ENCODE data around the gene SPI1.

The SPI1 gene

DNA sequence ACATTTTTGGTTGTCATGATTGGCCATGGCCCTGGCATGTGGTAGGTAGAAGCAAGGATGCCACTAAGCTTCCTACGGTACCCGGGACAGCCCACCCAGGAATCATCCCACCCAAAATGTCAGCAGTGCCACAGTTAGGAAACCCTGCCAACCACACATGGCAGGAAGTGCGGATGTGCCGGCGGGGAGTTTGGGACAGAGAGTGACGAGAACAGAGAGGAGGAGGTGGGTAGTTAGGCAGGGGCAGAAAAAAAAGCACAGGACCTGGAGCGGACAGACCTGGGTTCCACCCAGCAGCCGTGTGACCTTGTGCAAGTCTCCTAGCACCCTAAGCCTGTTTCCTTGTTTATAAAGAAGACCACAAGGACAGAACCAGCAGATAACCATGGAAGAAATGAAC lies 3.3 kb downstream of the SPI1 start:
- no peak overlapping the region for H3K4me3 ChIP-seq (ENCODE audit: low read depth, low read length)
- TF ChIP-seq, protein P1, sequence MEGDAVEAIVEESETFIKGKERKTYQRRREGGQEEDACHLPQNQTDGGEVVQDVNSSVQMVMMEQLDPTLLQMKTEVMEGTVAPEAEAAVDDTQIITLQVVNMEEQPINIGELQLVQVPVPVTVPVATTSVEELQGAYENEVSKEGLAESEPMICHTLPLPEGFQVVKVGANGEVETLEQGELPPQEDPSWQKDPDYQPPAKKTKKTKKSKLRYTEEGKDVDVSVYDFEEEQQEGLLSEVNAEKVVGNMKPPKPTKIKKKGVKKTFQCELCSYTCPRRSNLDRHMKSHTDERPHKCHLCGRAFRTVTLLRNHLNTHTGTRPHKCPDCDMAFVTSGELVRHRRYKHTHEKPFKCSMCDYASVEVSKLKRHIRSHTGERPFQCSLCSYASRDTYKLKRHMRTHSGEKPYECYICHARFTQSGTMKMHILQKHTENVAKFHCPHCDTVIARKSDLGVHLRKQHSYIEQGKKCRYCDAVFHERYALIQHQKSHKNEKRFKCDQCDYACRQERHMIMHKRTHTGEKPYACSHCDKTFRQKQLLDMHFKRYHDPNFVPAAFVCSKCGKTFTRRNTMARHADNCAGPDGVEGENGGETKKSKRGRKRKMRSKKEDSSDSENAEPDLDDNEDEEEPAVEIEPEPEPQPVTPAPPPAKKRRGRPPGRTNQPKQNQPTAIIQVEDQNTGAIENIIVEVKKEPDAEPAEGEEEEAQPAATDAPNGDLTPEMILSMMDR (IDR thresholded peaks at IDR 0.05; ENCODE audit: borderline replicate concordance, insufficient read depth, low read depth, low read length): no peak

- no peak overlapping the region for H3K4me3 ChIP-seq (ENCODE audit: low read depth, low read length)
- TF ChIP-seq, protein P1 (IDR thresholded peaks at IDR 0.05; ENCODE audit: borderline replicate concordance, insufficient read depth, low read depth, low read length): no peak
Measured at GRCh38 chr11:47374720-47375019, 3.7 kb downstream of the SPI1 start.

DNA sequence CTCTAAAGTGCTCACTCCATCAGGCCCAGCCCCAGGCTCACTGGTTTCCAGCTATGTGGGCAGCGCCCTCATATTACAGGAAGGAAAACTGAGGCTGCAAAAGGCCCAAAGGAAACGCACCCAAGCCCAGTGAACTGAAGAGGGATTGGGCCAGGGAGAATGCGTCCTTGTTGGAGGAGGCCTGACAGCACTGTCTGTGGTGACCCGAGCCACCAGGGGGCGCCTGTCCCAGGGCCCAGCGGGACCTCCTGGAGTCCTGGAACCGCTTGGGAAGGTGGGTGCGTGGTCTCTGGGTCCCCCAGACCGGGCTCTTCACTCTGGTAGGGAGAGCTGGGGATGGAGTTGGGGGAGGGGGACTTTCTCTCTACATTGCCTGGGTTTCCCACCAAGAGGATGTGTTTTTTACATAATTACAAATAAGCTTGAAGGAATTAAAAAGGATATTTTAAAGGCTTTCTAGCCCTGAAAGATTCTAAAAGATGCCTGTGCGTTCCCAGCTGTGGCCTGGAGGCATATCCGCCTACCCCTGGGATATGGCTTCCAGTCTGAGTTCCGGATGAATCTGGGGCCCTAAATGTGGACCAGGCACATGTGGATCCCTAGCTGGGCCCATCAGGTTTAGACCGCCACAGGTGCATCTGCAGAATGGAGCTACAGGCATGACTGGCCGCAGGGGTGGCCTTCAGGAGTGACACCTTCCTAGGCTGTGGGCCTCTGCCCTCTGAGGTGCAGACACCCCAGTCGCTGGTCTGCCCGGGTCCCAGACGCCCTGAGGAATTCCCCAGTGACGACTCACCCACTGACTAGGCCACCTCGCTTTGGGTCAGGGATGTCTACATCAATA lies 4.2 kb downstream of the SPI1 start:
- H3K4me3 ChIP-seq (ENCODE audit: low read depth, low read length): no peak overlapping the region
- TF ChIP-seq, protein P1 (IDR thresholded peaks at IDR 0.05; ENCODE audit: borderline replicate concordance, insufficient read depth, low read depth, low read length): peak; percentile 96

- TF ChIP-seq, protein P1 (IDR thresholded peaks at IDR 0.05; ENCODE audit: borderline replicate concordance, insufficient read depth, low read depth, low read length): no peak
- H3K4me3 ChIP-seq (ENCODE audit: low read depth, low read length): no peak overlapping the region
Measured at GRCh38 chr11:47372422-47372821, 5.9 kb downstream of the SPI1 start.

- TF ChIP-seq, protein P1 (IDR thresholded peaks at IDR 0.05; ENCODE audit: borderline replicate concordance, insufficient read depth, low read depth, low read length): no peak
- H3K4me3 ChIP-seq (ENCODE audit: low read depth, low read length): no peak overlapping the region
Measured at GRCh38 chr11:47369676-47370075, 8.7 kb downstream of the SPI1 start.

DNA sequence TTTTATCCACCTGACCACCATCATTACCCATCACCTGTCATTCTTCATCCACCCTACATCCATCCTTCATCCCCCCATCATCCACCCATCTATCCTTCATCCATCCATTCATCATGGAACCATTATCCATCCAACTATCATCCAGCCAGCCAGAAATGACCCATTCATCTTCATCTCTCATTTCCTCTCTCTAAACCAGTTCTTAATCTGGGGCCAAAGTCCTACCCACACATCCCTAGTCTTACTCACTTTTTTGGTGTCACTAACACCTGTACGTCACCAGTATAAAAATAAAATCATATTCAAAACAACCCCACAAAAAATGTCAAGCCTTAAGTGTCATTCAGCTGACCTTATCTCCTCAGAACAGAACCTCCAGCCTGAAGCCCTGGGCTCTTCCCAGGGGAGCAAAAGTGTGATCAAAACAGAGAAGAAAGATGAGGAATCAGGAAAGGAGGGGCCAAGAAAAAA lies 12.3 kb downstream of the SPI1 start:
- no peak overlapping the region for H3K4me3 ChIP-seq (ENCODE audit: low read depth, low read length)
- TF ChIP-seq, protein P1 (IDR thresholded peaks at IDR 0.05; ENCODE audit: borderline replicate concordance, insufficient read depth, low read depth, low read length): no peak

GRCh38 chr11:47361419-47361818 lies 16.9 kb downstream of the SPI1 start:
- H3K4me3 ChIP-seq (ENCODE audit: low read depth, low read length): no peak overlapping the region
- TF ChIP-seq, protein P1 (IDR thresholded peaks at IDR 0.05; ENCODE audit: borderline replicate concordance, insufficient read depth, low read depth, low read length): no peak

All from GM12875 (cell line).